Heart right ventricle (tissue), 16 donors: Measurements from ENCODE around the gene GREB1L. TPM values are rescaled to one million over a fixed set of nuclear protein-coding genes. Genes with fewer than 3 reads are reported as not detected.
"Not testable (repeated sequence)": the region's sequence is repeated elsewhere in the genome, so short reads cannot be mapped to it uniquely, and the experiment has no call there.

Experiments
- ATAC-seq, 8 donors: fragments of 200-7000 bp; cut with Tn5 transposase; one replicate each; pipeline ENCODE4 v1.9.1; 2020; ENCODE audit warnings: mild to moderate bottlenecking in 8 of 8, moderate library complexity in 8 of 8, moderate number of reproducible peaks in 1 of 8
- DNase-seq, 2 donors: peaks; one replicate each; pipeline ENCODE4 v3.0.0-alpha.2; 2020
- H3K27ac ChIP-seq, 10 donors: fragments of 200-600 bp; sonication (generic) in 2 of 10; one replicate each; pipeline versions ENCODE4 v1.5.0 to v1.8.0; 2020 to 2022; ENCODE audit warnings: mild to moderate bottlenecking in 3 of 10
- H3K27me3 ChIP-seq, 7 donors: fragments of 200-600 bp; one replicate each; pipeline ENCODE4 v1.8.0; 2021 to 2022; ENCODE audit warnings: mild to moderate bottlenecking in 2 of 7
- H3K36me3 ChIP-seq, 9 donors: fragments of 200-600 bp; sonication (generic) in 1 of 9; one replicate each; pipeline versions ENCODE4 v1.5.0 to v1.8.0; 2020 to 2022; ENCODE audit warnings: mild to moderate bottlenecking in 2 of 9
- H3K4me1 ChIP-seq, 9 donors: fragments of 200-600 bp; sonication (generic) in 1 of 9; one replicate each; pipeline versions ENCODE4 v1.5.0 to v1.8.0; 2020 to 2022; ENCODE audit warnings: mild to moderate bottlenecking in 4 of 9
- H3K4me3 ChIP-seq, 10 donors: fragments of 200-600 bp; sonication (generic) in 2 of 10; one replicate each; pipeline versions ENCODE4 v1.5.0 to v1.8.0; 2020 to 2022; ENCODE audit warnings: mild to moderate bottlenecking in 7 of 10, moderate library complexity in 2 of 10
- H3K9me3 ChIP-seq, 11 donors: fragments of 200-600 bp in 10 of 11; sonication (generic) in 2 of 11; one replicate each; pipeline versions ENCODE4 v1.5.0 to v1.8.0; 2013 to 2022; ENCODE audit warnings: mild to moderate bottlenecking in 2 of 11, control low read depth in 1 of 11, moderate library complexity in 1 of 11
- CTCF ChIP-seq, 9 donors: fragments of 200-600 bp; sonication (generic) in 2 of 9; IDR thresholded peaks; one replicate each; pipeline versions ENCODE4 v1.5.0 to v1.8.0; 2021 to 2022; ENCODE audit warnings: antibody characterized with exemption in 9 of 9, mild to moderate bottlenecking in 5 of 9, moderate library complexity in 1 of 9
- whole genome bisulfite sequencing, 2 donors: extraction: QIAGEN DNeasy Blood & Tissue Kit; methylation state at CpG; one replicate each; pipeline ENCODE4 v1.1.7; 2013; ENCODE audit warnings: inconsistent platforms in 1 of 2; 5-methylcytosine and 5-hydroxymethylcytosine counted together
- intact Hi-C, 10 donors: fragments of 100-400 bp; cut with DNase I; formaldehyde crosslinking; loops; one replicate each; pipeline versions ENCODE4 v1.11.1 to v1.14.2; 2022
- polyA plus RNA-seq, 2 donors: library from polyadenylated mRNA; stranded (reverse); fragments of 200-250 nt; gene quantifications; one replicate each; pipeline ENCODE4 v1.2.3, GENCODE V29; 2013
- total RNA-seq, 10 donors: library from RNA; stranded (reverse); fragmentation: NEBNext Ultra II Directional in 3 of 10; extraction: Animal tissue kit (Norgen Biotek cat#: 25700) in 3 of 10; gene quantifications; one replicate each; pipeline versions ENCODE4 v1.2.1 to v1.2.4, GENCODE V29; 2021 to 2023
- donor health status: Arrhythmogenic right ventricular cardiomyopathy.
- donor health status: ischemic (EF 13 %, LVEDD 7.1; RV severe dilation, severe dysfunction).
- donor health status: healthy with polysubstance abuse.
- donor health status: DM: no; HTN: yes; CAD: no.
- donor health status: DM: no; HTN: no; CAD: no.
- donor health status: ischemic (EF 25% LVEDD 6.9; RV normal size, moderate dysfunction).
- donor health status: ischemic (EF 25% LVEDD 5.7; RV mildly dilated, moderate dysfunction).
- donor health status: healthy.
- donor health status: DM: yes; HTN: yes; CAD: no.
- donor health status: Ischemic cardiomyopathy.
- donor health status: ischemic (EF 35%, LVEDD 5.7; RV mildly dilated, moderate dysfunction).
- donor health status: nonischemic (EF 11% LVEDD 7.7; RV severe dilation, severe dysfunction).
- donor health status: DM: yes; HTN: yes; CAD: no.
- donor health status: PGD.
- donor health status: ischemic (EF 29% LVEDD 5.4; RV normal size, mild dysfunction).
- donor health status: nonischemic (EF 23%, LVEDD 6.1; RV moderate dilation, normal function).

GREB1L gene
- total and polyA plus RNA-seq, 12 donors, result 0.54 to 14.3 (median 10.9) TPM

GRCh38 chr18:21307578-21307977, 65.5 kb downstream of the GREB1L start:
- Histone ChIP-seq H3K36me3 (no peaks in the 10 kb centered on the region), H3K4me3 (no peak overlapping the region), H3K4me1 (peaks cover 0 to 6% (median 0%) of the 10 kb centered on the region in 9 donors), H3K9me3 (no peaks in the 10 kb centered on the region), H3K27me3 (no peaks in the 10 kb centered on the region), H3K27ac (no peak overlapping the region)
- TF ChIP-seq CTCF (IDR thresholded peaks at IDR 0.05), result no peak
- intact Hi-C loops, result loop anchor here in 1 of 10 donors (10.0 kb wide), 1 partner anchor 63 kb away; the partner anchor contains the start of gene GREB1L
- ATAC-seq, result no peak
- 58 to 74% methylated on average over 7 of the region's 7 CpGs for WGBS, 2 donors
- no peak for DNase-seq

- ATAC-seq (peak in 7 of 8 donors; percentile 28 to 89 (median 77)), DNase-seq (peak in 1 of 2 donors; percentile 7)
- Histone ChIP-seq H3K4me1 (peaks cover 0 to 6% (median 0%) of the 10 kb centered on the region in 9 donors), H3K27me3 (no peaks in the 10 kb centered on the region), H3K9me3 (no peaks in the 10 kb centered on the region), H3K36me3 (no peaks in the 10 kb centered on the region), H3K27ac (no peak overlapping the region), H3K4me3 (no peak overlapping the region)
- 53 to 59% methylated on average over 5 of the region's 5 CpGs for WGBS, 2 donors
- intact Hi-C loops, result loop anchor here in 1 of 10 donors (10.0 kb wide), 1 partner anchor 64 kb away; the partner anchor contains the start of gene GREB1L
- no peak for TF ChIP-seq CTCF (IDR thresholded peaks at IDR 0.05)
These were observed 67.2 kb downstream of the GREB1L start for GRCh38 chr18:21309248-21309647.

GRCh38 chr18:21311980-21312379, 69.9 kb downstream of the GREB1L start:
- intact Hi-C loops, result loop anchor here in 2 of 10 donors (10.0 kb wide), 2 partner anchors 53 to 73 kb away; no protein-coding TSS in a partner anchor
- H3K4me1 ChIP-seq, result not testable (repeated sequence)

GRCh38 chr18:21313576-21313975, 71.5 kb downstream of the GREB1L start:
- 88 to 92% methylated on average over 1 of the region's 1 CpG for WGBS, 2 donors
- ATAC-seq, result no peak
- intact Hi-C loops, result loop anchor here in 2 of 10 donors (10.0 kb wide), 2 partner anchors 51 to 71 kb away; no protein-coding TSS in a partner anchor

More at GRCh38 chr18:21311980-21312379, 69.9 kb downstream of the GREB1L start:
- H3K9me3 ChIP-seq, H3K36me3 ChIP-seq, H3K27me3 ChIP-seq, H3K27ac ChIP-seq, H3K4me3 ChIP-seq, DNase-seq, ATAC-seq: not testable (repeated sequence)
- WGBS, 2 donors, result 76 to 82% methylated on average over 3 of the region's 3 CpGs

More at GRCh38 chr18:21313576-21313975, 71.5 kb downstream of the GREB1L start:
- H3K4me3 ChIP-seq, result no peak overlapping the region
- H3K4me1 ChIP-seq, result peaks cover 0 to 5% (median 0%) of the 10 kb centered on the region in 9 donors
- H3K36me3 ChIP-seq, result no peaks in the 10 kb centered on the region
- no peak for TF ChIP-seq CTCF (IDR thresholded peaks at IDR 0.05)
- H3K9me3 ChIP-seq, result no peaks in the 10 kb centered on the region
- no peaks in the 10 kb centered on the region for H3K27me3 ChIP-seq
- no peak overlapping the region for H3K27ac ChIP-seq
- DNase-seq, result no peak
